ENCODE measurements around the gene RAF1.

DNA sequence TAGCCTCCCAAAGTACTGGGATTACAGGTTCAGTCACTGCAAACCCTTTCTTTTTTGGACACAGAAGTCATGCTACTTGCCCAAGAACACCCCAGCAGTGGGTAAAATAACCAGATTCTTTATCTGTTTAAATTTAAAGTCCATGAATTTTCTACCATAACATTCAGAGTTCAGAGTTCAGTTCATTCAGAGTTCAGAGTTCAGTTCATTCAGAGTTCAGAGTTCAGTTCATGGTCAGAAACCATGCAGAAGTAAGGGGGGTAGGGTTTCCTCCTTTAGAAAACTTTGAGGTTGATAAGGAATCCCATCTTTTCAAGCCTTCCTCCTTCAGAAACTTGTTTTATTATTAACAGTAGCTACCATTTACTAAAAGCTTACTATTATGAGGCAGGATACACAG, 43.2 kb downstream of the RAF1 start:
- TF ChIP-seq CTCF (IDR thresholded peaks at IDR 0.05) (no peak), POLR2A (IDR thresholded peaks at IDR 0.05) (no peak)
